Superior temporal gyrus (tissue), 1 donor: ENCODE results near the gene KAZALD1.
A peak's percentile ranks its signal among the peaks of the same experiment; 100 is the strongest.

Experiments used
- DNase-seq: peaks from one replicate; pipeline ENCODE4 v3.0.0-alpha.2; 2016; ENCODE audit errors: extremely low spot score

KAZALD1 gene

DNA sequence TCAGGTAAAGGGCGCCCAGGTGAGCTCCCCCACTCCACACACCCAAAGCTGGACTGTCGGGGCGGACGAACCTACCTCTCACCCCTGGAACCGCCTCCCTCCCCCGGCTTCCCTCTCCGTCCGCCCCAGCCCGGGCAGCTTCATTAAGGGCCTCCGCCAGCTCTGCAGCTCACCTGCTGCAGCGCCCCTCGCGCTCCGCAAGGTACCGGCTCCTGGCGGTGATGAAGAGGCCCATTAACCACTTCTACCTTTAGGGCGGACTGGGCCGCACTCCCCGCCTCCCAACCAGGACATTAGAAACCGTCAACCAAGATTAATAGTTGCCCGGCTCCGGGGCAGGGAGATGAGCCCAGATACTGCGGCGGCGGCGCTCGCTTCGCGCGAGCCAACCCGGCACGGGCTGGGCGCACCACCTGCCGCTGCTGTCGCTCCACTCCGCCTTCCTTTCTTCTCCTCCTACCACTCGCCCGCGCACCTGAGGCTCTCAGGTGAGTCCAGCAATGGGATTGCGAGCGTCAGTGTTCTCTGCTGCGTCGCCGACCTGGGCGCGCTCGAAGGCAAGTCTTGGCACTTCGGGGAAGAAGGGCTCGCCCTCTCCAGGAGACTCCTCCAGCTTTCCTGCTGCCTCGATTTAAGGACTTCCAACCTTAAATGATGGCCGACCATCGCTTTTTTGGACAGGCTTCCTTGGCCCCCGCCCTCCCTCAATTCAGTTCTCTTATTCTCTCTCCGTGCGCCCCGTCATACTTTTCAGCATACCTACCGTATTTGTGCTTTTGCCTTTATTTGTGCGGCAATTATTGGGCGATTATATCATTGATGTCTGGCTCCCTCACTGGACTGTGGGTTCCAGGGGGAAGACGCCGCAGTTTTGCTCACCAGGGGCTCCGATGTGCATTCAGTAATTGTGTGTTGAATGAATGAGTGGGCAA, 13.6 kb upstream of the KAZALD1 start:
- DNase-seq: no peak

DNA sequence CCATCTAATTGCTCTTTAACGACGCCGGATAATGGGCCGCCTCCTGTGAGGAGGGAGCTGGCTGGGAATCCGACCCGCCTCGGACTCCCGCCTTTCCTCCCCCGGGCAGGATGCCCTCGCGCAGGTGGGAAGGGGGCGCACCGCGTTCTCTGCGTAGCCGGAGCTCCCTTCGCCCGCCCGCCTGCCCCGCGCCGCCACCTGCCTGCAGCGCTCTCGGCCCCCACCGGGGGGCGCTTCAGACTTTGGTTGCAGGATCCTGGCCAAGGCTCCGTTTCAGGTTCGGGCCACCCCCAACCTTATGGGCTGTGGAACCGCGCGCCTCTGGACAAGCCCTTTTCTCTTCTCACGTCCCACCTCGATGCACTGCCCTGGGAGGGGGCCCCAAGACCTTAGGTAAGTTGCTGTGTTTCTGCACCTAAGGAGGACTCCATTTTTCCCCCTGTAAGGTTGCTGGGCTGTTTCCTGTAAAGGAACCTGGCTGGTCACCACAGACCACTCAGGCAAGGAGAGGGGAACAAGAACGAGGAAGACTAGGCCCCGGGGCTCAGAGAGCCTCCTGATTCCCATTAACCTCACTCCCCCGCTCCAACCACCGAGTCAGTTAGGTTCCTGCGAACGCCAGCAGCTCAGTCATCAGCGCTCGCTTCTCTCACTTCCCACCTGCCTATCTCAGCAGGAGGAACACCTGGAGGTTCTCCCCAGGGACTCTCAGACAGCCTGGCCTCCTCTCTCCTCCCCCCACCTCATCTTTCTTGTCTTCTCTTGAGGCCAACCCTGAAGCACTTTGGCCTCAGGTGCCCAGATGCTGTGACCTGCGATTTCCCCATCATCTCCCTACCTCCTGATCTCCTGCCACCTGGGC, 11.3 kb upstream of the KAZALD1 start:
- DNase-seq: no peak

DNA sequence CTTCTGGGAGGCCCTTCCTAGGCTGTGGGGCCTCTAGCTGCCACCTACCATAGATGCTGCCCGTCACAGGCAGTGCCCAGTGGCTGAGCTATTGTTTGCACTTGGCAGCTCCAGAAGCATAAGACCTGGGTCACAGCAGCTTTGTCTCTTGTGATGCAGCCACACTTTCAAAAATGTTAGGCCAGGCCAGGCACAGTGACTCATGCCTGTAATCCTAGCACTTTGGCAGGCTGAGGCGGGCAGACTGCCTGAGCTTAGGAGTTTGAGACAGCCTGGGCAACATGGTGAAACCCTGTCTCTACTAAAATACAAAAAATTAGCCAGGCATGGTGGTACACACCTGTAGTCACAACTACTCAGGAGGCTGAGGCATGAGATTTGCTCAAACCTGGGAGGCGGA, 9.5 kb upstream of the KAZALD1 start:
- DNase-seq: no peak

DNA sequence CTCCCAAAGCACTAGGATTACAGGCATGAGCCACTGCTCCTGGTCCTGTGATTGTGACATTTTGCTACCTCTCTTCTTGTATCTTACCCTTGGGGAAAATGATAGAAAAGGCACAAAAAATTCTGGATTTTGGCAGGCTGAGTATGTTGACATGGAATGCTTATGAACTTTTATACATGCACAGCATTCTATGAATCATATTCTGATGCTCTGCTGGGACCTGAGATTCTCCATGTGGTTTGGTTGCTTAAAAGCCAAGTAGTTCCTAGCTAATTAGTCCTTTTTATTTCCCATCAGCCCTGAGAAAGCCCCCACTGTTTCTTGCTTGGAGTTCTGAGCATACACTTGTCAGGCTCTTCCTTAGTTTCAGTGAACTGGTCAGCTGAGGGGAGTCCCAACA, 8.3 kb upstream of the KAZALD1 start:
- DNase-seq: no peak

DNA sequence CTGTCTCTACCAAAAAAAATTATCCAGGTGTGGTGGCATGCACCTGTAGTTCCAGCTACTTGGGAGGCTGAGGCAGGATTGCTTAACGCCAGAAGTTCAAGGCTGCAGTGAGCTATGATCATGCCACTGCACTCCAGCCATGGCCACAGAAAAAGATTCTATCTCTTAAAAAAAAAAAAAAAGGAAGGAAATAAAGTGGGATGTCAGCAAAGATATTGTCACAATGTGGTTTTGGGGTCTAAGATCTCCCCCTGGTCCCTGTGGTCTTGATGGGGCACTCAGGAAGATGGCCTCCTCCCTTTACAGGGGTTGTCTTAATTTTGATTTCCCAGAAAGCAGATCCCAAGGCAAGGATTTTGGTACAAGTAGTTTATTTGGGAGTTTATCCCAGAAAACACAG, 7.4 kb upstream of the KAZALD1 start:
- DNase-seq: no peak

DNA sequence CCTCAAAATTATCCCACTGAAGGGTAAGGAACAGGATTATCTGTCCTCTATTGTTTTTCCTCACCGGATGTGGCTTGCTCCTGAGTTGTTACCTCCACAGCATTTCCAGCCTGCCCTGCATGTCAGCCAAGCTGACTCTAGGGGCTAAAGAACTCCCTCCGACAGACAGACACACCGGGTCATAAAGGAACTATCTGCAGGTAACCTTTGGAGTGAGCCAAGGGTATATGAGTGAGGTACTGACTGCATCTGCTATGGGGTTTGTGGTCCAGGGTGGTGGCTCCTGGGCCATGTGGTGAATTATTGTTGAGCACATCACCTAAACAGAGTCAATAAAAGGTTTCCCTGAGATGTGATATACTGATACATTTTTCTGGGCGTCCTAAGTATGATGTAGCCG, 6.9 kb upstream of the KAZALD1 start:
- no peak for DNase-seq

DNA sequence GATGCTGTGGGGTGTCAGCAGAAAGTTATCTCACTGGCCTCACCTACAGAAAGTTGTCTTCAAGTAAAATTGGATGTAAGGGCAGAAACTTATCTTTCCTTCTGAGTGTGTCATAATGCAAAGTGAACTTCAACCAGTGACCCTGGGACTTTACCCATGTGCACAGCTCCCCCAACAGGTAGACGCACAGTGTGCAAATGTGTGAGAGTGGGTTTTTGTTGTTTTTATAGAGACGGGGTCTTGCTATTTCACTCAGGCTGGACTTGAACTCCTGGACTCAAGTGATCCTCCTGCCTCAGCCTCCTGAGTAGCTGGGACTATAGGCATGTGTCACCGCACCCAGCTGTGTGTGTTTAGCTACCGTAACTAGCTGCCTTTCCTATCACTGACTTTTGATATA, 6.4 kb upstream of the KAZALD1 start:
- DNase-seq: no peak

DNA sequence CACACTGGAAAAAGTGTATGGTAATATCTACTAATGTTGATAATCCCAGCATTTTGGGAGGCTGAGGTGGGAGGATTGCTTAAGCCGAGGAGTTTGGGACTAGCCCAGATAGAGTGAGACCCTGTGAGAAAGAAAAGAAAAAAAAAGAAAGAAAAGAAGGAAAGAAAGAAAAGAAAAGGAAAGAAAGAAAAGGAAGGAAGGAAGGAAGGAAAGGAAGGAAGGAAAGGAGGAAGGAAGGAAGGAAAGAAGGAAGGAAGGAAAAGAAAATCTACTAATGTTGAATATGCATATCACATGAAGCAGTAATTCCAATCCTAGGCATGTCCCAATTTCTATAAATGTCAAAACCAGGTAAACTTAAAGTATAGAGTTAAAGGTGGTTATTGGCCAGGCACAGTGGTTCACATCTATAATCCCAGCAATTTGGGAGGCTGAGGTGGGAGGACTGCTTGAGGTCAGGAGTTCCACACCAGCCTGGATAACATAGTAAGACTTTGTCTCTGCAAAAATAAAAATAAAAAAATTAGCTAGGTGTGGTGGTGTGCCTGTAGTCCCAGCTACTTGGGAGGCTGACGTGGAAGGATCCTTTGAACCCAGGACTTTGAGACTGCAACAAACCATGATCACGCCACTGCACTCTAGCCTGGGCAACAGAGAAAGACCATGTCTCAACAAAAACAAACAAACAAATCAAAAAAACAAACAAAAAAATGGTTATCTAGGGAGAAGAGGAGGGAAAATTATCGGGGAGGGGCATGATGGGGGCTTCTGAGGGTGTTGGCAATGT, 5.2 kb upstream of the KAZALD1 start:
- DNase-seq: no peak

DNA sequence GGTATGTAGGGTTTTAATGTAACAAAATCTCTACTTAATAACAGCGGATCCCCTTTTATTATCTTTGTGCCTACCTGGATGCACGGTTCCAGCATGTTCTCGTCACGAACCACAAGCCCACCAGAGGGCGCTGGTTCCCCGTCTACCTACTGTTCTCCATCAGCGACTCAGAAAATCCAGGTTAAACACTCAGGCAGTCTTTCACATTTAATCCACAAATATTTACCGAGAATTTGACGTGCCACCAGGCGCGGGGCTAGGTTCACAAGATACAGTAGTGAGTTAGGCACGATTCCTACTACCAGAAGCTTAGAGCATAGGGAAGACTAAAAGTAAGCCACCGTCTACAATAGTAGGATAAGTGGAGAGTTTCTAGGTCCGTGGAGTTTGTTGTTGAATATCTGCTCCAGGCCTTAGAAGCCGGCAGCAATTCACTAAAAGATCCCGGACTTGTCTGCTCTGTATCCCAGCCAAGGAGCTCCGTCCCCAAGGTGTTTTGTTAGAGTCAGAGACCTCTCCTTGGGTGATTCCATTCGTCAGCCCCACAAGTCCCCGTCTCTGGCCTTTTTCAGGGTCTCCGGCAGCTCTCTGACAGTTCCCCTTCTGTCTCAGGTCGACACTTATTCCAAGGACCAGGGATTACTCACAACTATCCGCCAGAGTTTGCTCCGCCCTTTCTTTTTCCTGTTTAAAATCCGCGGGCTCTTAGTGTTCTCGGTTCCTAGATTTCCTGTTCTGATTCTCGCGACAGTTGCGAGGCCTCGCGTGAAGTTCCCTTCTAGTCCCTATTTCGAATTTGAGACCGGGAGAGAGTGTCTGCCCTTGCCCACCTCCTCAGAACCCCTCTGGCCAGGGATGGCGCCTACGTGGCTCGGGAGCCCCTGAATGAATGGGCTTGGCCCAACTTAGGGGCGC, 1.5 kb upstream of the KAZALD1 start:
- DNase-seq: peak; percentile 93

DNA sequence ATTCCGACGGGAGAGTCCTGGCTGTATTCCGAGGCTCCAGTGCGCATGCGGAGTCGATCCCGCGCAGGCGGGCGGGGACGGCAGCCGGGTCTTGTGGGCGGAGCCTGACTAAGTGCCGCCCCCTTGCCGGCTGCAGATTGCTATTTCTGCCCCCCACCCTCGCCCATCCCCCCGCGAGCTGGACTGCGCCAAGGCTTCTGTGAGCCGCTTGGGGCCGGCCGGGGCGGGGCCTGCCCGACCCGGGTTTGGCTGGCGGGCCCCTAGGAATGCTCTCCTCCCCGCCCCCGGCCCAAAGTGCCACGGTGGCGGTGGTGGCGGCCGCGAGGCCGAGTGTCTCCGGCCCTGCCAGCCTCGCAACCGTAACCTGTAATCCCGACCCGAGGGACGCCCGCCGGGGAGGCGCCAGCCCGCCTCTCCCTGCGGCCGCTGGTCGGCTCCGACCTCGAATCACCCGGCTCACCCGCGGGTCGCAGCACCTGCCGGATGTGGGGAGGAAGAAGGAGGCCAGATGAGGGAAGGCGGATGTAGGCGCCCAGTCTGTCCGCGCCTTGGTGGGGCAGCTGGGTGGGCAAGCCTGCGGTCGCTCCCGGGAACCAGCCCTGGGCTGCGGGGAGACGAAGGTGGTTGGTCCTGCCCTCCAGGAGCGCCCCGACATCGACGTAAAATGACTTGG, 702 bp upstream of the KAZALD1 start:
- DNase-seq: peak; percentile 90

DNA sequence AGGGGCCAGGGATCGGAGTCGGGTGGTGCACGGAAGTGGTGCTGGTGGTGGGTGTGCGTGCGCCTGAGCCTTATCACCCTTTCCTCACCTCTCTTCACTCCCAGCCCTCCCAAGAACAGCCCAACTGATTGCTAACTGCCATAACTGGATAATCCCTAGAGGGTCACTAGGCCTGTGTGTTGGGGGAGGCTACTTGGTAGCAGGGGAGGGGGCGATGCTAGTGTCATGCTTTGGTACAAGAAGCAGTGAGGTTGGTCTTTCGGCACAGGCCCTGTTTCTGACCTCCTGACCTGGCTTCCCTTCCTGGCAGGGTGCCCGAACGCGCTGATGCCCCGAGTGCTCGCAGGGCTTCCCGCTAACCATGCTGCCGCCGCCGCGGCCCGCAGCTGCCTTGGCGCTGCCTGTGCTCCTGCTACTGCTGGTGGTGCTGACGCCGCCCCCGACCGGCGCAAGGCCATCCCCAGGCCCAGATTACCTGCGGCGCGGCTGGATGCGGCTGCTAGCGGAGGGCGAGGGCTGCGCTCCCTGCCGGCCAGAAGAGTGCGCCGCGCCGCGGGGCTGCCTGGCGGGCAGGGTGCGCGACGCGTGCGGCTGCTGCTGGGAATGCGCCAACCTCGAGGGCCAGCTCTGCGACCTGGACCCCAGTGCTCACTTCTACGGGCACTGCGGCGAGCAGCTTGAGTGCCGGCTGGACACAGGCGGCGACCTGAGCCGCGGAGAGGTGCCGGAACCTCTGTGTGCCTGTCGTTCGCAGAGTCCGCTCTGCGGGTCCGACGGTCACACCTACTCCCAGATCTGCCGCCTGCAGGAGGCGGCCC, 652 bp downstream of the KAZALD1 start:
- no peak for DNase-seq

DNA sequence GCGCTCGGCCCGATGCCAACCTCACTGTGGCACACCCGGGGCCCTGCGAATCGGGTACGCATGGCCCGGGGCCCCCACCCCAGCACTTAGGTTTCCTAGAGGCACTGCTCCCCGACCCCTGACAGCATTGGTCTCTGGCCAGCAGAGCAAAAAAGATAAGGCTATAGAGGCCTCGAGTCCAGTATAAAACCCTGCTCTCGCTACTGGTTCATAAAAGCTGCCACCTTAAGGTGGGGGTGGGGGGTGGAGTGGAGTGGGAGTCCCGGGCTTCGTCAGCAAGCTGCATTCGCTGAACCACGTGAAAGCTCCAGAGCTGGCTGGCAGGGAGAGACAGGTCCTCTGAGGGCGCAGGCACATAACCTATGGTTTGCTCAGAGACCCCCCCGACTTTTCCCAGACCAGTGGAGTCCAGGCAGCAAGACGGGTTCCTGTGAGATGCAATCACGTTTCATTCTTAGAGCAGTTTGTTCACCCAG, 1.3 kb downstream of the KAZALD1 start:
- no peak for DNase-seq

DNA sequence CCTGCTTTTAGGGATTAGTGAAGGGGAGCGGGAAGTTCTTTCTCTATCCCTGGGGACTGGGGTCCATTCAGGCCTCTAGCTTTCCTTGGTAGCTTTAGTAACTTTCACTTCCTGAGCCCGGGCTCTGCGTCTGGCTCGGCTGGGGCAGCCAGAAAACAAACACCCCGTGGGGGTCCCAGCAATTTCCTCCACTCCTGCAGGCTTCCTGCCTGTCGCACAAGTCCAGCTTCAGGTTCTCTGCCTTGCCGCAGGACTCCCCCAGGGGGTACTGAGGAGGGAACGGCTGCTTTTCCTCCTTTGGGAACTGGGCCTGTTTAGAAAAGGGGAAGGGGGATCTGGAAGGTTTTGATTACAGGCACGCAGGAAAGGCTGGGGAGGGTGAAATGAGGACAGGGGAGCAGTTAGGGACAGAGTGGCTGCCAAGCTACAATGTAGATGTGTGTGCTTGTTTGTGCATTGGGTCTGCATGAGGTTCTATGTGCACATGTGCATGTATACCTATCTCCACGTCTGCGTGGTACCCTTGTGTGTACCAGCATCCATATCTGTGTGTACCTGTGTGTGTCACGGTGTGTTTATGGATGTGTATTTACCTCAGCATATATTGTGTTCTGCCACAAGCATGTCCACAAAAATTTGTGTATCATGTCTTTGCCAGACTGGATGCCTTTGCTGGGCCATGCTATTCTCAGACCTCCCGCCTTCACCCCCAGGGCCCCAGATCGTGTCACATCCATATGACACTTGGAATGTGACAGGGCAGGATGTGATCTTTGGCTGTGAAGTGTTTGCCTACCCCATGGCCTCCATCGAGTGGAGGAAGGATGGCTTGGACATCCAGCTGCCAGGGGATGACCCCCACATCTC, 2.0 kb downstream of the KAZALD1 start:
- no peak for DNase-seq

DNA sequence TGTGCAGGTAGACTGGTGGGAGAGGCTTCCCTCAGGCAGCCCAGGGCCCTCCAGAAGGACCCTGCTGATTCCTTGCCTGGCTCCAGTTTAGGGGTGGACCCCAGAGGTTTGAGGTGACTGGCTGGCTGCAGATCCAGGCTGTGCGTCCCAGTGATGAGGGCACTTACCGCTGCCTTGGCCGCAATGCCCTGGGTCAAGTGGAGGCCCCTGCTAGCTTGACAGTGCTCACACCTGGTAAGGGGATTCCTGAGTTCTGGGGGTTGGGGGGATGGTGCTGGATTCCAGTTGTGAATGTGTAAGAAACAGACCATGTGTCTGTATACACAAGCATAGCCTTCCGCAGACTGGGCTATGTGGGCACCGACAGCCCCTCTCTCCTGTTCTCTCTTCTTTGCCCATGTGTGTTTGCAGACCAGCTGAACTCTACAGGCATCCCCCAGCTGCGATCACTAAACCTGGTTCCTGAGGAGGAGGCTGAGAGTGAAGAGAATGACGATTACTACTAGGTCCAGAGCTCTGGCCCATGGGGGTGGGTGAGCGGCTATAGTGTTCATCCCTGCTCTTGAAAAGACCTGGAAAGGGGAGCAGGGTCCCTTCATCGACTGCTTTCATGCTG, 2.7 kb downstream of the KAZALD1 start:
- no peak for DNase-seq

DNA sequence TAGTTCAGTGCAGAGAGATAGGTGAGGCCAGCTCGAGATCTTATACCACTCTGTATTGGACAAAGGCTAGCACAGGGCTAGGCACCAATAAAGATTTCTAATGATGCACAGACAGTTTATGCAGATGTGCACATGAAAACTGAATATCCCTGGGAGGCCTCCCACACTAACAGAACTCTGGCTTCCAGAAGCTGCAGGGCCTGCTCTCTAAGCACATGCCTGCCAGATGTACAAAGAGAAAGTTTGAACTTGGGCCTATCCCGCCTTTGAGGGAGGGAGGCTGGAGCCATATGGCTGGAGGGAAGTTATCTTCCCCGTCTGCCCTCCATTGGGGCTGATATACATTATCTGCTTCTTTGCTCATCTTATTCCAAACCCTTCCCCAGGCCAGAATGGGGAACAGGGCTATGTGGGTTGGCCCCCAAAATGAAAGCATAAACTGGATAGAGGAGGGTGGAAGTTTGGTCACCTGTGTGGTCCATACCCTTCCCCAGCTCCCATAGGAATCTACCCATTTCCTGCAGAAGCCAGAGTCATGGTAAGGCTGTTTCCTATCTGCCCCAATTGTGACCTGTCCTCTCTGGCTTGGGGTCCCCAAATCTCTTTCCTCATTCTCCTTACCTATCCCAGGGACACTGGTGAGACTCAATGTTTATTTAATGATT, 3.8 kb downstream of the KAZALD1 start:
- no peak for DNase-seq

DNA sequence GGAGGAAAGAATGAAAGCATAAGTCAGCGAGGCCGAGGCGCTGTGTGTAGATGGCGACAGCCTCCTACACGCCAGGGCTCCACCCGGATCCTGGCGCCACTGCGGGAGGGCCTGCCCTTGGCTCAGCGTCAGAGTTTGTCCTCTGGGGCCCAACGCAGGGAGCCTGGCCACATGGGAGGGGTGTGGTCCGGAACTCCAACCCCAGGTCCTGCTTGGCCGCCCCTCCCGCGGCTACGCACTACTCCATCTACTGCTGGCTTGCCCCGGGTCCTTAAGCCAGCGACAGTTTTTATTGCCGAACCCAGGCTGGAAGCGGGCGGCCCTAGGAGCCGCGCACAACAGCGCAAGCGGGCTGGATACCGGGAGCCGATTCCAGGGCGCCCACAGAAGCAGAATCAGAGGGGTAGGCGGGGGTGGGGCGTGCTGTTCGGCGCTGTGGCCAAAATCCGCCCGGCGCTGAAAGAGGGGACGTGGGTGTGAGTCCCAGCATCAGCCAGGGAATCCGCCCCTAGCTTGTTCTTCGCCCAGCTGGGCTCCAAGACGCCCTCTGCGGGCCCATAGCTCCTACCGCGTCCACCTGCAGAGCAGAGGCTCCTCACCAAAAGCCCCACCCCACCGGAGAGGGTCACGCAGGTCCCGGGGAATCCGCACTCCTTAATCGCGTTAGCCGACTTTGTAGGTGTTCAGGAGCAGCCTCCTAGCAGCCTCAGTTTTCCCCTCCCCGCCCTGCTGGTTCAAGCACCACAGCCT, 4.5 kb downstream of the KAZALD1 start:
- peak; percentile 23 for DNase-seq

DNA sequence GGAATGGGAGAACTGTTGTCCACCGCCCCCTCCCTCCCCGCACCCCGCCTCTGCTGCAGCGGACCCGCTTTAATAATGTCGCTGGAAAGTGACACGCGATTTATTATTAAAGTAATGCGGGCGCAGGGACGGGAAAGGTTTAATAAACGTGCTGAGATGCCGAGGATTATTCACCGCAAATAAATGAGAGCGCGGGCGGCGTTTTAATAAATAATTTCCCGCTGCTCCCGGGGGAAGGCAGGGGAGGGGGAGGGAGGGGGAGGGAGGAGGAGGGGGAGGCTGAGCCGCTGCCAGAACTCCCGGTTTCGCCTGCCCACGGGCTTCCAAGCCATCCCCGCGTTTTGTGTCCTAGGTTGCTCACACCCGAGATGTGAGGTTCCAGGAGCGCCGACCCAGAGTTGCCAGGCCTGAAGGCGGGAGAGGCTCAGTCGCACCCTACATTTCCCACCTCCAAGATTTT, 5.1 kb downstream of the KAZALD1 start:
- no peak for DNase-seq
